PC-3 (cell line): Measurements from ENCODE around the gene GTPBP3. TPM values are rescaled to one million over a fixed set of nuclear protein-coding genes. Genes with fewer than 3 reads are reported as not detected.

Source experiments
- ATAC-seq: fragments of 200-7000 bp; cut with Tn5 transposase; 2 replicates; pipeline ENCODE4 v1.9.1; 2020; ENCODE audit warnings: mild to moderate bottlenecking, moderate library complexity
- BruUV-seq: library from RNA; stranded (reverse); fragments of 400-500 nt; replicated peaks from 2 replicates; lab custom pipeline; 2021; lab: Mats Ljungman, UMichigan
- CTCF ChIA-PET: fragments of 300-600 bp; sonication (Branson Sonifier 250); formaldehyde crosslinking; loops from one replicate; lab custom pipeline; 2022; ENCODE audit warnings: antibody characterized with exemption; lab: Charles Lee
- POLR2A ChIA-PET: fragments of 300-600 bp; sonication (Branson Sonifier 250); formaldehyde crosslinking; loops from one replicate; lab custom pipeline; 2022; ENCODE audit warnings: antibody characterized with exemption; ENCODE audit not compliant: unreplicated experiment; lab: Charles Lee
- DNase-seq: peaks from one replicate; pipeline ENCODE4 v3.0.0-alpha.2; 2015
- H2AFZ ChIP-seq: fragments of 300-600 bp; sonication (generic); 2 replicates; pipeline ENCODE4 v1.6.0; 2016; ENCODE audit warnings: antibody characterized with exemption, low read length
- H3F3A ChIP-seq: fragments of 300-600 bp; sonication (generic); one replicate; pipeline ENCODE4 v1.6.0; 2017; ENCODE audit warnings: antibody characterized with exemption, low read length, control low read depth, mild to moderate bottlenecking; ENCODE audit not compliant: unreplicated experiment
- H3K27ac ChIP-seq: fragments of 300-600 bp; sonication (generic); 2 replicates; pipeline ENCODE4 v1.5.1; 2016; ENCODE audit warnings: mild to moderate bottlenecking, low read length
- H3K27me3 ChIP-seq: fragments of 300-600 bp; sonication (generic); 2 replicates; pipeline ENCODE4 v1.6.1; 2016; ENCODE audit warnings: low read length, mixed read lengths
- H3K36me3 ChIP-seq: fragments of 300-600 bp; sonication (generic); 2 replicates; pipeline ENCODE4 v1.6.1; 2016; ENCODE audit warnings: low read depth, mixed run types, low read length, mixed read lengths
- H3K4me1 ChIP-seq: fragments of 300-600 bp; sonication (generic); 2 replicates; pipeline ENCODE4 v1.5.1; 2016; ENCODE audit warnings: low read length; ENCODE audit not compliant: insufficient read depth
- H3K4me2 ChIP-seq: fragments of 300-600 bp; sonication (generic); 2 replicates; pipeline ENCODE4 v1.6.0; 2016; ENCODE audit warnings: low read length
- H3K4me3 ChIP-seq: fragments of 300-600 bp; sonication (generic); 2 replicates; pipeline ENCODE4 v1.5.1; 2016; ENCODE audit warnings: mild to moderate bottlenecking, low read length, mixed read lengths
- H3K79me2 ChIP-seq: fragments of 300-600 bp; sonication (generic); 2 replicates; pipeline ENCODE4 v1.6.1; 2017; ENCODE audit warnings: low read length, mixed read lengths
- H3K9ac ChIP-seq: fragments of 300-600 bp; sonication (generic); 2 replicates; pipeline ENCODE4 v1.6.0; 2016; ENCODE audit warnings: mild to moderate bottlenecking, low read length
- H3K9me2 ChIP-seq: fragments of 300-600 bp; sonication (generic); replicated peaks from 2 replicates; pipeline ENCODE4 v1.6.1; 2016; ENCODE audit warnings: mixed run types, low read length, mixed read lengths
- H3K9me3 ChIP-seq: fragments of 300-600 bp; sonication (generic); 2 replicates; pipeline ENCODE4 v1.6.1; 2016; ENCODE audit warnings: low read length, mixed read lengths
- H4K20me1 ChIP-seq: fragments of 300-600 bp; sonication (generic); 2 replicates; pipeline ENCODE4 v1.6.1; 2016; ENCODE audit warnings: low read length, mixed read lengths
- EZH2 ChIP-seq: fragments of 300-600 bp; sonication (generic); IDR thresholded peaks from one replicate; pipeline ENCODE4 v1.6.1; 2017; ENCODE audit warnings: antibody characterized with exemption, mild to moderate bottlenecking, low read length; ENCODE audit not compliant: unreplicated experiment
- EZH2phosphoT487 ChIP-seq: fragments of 300-600 bp; sonication (generic); IDR thresholded peaks from 2 replicates; pipeline ENCODE4 v1.6.1; 2018; ENCODE audit warnings: mild to moderate bottlenecking, antibody characterized with exemption, low read length, borderline replicate concordance
- intact Hi-C: fragments of 100-400 bp; cut with micrococcal nuclease; formaldehyde crosslinking; loops from 2 replicates; pipeline ENCODE4 v1.9.0; 2023
- total RNA-seq: library from RNA; depleted of rRNA; stranded (reverse); fragments of >200 nt; gene quantifications from 2 replicates; pipeline ENCODE4 v1.2.3, GENCODE V29; 2014; rRNA removed
- TF ChIP-seq, protein P1 (sequence below): fragments of 300-600 bp; sonication (generic); conservative IDR thresholded peaks from 2 replicates; pipeline ENCODE4 v1.5.1; 2017; ENCODE audit warnings: antibody characterized with exemption, low read depth, mild to moderate bottlenecking, low read length

GTPBP3 gene
- total RNA-seq, 1 experiment from 2014 or later, result 86.0 TPM

DNA sequence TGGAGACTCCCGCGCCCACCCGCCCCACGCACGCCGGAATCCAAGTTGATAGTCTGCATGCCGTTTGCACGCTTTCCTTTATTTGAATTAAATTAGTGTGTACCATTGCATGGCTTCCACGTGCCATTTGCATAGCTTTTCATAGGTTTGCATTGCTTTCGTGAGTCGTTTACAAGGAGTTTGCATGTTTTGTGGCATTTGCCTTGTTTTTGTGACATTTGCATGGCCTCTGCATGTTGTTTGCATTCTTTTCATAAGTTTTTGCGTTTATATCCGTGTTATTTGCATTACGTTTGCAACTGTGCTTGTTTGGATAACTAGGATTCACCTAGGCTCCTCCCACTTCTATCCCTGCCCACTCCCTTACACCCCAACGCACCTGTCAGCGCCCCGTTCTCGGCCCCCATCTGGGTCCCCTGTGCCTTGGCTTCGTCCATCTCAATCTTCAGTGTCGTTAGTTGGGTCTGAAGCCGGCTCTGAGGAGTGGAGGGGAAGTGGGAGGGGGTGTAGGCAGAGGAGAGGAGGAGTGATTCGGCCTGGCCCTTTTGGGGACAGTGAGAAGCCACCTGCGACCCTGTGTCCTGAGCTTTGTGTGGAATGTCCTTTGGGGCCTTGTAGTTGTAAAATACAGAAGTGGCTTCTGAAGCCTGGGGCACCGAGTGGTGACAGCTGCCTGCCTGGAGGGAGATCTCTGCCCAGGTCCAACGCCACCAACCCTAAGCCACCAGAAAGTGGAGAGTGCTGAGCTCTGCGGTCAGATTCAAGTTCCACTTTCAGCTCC is 54.2 kb downstream of the GTPBP3 start:
- ATAC-seq (peak; percentile 18), DNase-seq (no peak)
- peak overlapping the region; percentile 95 for H3K4me2 ChIP-seq
- no peaks in the 10 kb centered on the region for H3K9me2 ChIP-seq
- H3K36me3 ChIP-seq, result no peaks in the 10 kb centered on the region
- no peaks in the 10 kb centered on the region for H3F3A ChIP-seq
- H3K27ac ChIP-seq, result no peak overlapping the region
- no peaks in the 10 kb centered on the region for H3K79me2 ChIP-seq
- ChIA-PET CTCF (interaction anchor here (1.2 kb wide), 1 partner anchor 86 kb away, joined by 6 read pairs; the partner anchor contains the start of gene MRPL34), POLR2A (no interaction called here)
- intact Hi-C loops, result loop anchor here (1.0 to 5.0 kb wide), 3 partner anchors 28 to 76 kb away; no protein-coding TSS in a partner anchor
- H2AFZ ChIP-seq, result peak overlapping the region; percentile 90
- H3K9me3 ChIP-seq, result no peaks in the 10 kb centered on the region
- no peaks in the 10 kb centered on the region for H3K27me3 ChIP-seq
- no peaks in the 10 kb centered on the region for H4K20me1 ChIP-seq
- no peak for TF ChIP-seq EZH2phosphoT487
- TF ChIP-seq EZH2, result no peak
- TF ChIP-seq, protein P1, sequence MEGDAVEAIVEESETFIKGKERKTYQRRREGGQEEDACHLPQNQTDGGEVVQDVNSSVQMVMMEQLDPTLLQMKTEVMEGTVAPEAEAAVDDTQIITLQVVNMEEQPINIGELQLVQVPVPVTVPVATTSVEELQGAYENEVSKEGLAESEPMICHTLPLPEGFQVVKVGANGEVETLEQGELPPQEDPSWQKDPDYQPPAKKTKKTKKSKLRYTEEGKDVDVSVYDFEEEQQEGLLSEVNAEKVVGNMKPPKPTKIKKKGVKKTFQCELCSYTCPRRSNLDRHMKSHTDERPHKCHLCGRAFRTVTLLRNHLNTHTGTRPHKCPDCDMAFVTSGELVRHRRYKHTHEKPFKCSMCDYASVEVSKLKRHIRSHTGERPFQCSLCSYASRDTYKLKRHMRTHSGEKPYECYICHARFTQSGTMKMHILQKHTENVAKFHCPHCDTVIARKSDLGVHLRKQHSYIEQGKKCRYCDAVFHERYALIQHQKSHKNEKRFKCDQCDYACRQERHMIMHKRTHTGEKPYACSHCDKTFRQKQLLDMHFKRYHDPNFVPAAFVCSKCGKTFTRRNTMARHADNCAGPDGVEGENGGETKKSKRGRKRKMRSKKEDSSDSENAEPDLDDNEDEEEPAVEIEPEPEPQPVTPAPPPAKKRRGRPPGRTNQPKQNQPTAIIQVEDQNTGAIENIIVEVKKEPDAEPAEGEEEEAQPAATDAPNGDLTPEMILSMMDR, result 0 out of 2 replicates have a peak, but pooled peaks have one; percentile 14
- 0 out of 2 replicates have a peak overlapping the region, but pooled peaks have one; percentile 4 for H3K9ac ChIP-seq
- H3K4me1 ChIP-seq, result peaks cover 11% of the 10 kb centered on the region; the same call in 1 of the 2 replicates
- BruUV-seq, result TSS peak; percentile 80
- H3K4me3 ChIP-seq, result peak overlapping the region; percentile 69

Other genes with a start within 250 kb of the GTPBP3 start
- gene USE1, start 122.2 kb upstream of the GTPBP3 start, total RNA-seq, result 32.5 and 41.5 TPM in 2 replicates
- gene OCEL1, start 111.3 kb upstream of the GTPBP3 start, total RNA-seq, result 5.6 and 9.4 TPM in 2 replicates
- 134 and 159 TPM in 2 replicates for gene NR2F6, start 91.6 kb upstream of the GTPBP3 start, total RNA-seq
- gene USHBP1, start 72.8 kb upstream of the GTPBP3 start, total RNA-seq, result not detected in 2 replicates
- gene BABAM1, start 70.1 kb upstream of the GTPBP3 start, total RNA-seq, result 196 and 214 TPM in 2 replicates
- 2.2 and 3.1 TPM in 2 replicates for gene ANKLE1, start 55.7 kb upstream of the GTPBP3 start, total RNA-seq
- 42.4 and 53.8 TPM in 2 replicates for gene ABHD8, start 34.1 kb upstream of the GTPBP3 start, total RNA-seq
- gene MRPL34, start 31.7 kb upstream of the GTPBP3 start, total RNA-seq, result 191 and 206 TPM in 2 replicates
- gene DDA1, start 28.0 kb upstream of the GTPBP3 start, total RNA-seq, result 85.0 and 87.9 TPM in 2 replicates
- gene ANO8, start 2.7 kb upstream of the GTPBP3 start, total RNA-seq, result 12.1 and 15.4 TPM in 2 replicates
- not detected in 2 replicates for gene PLVAP, start 39.8 kb downstream of the GTPBP3 start, total RNA-seq
- gene CCDC194, start 56.6 kb downstream of the GTPBP3 start, total RNA-seq, result not detected in 2 replicates
- 0.84 and 1.3 TPM in 2 replicates for gene BST2, start 68.1 kb downstream of the GTPBP3 start, total RNA-seq
- gene MVB12A, start 82.5 kb downstream of the GTPBP3 start, total RNA-seq, result 82.5 and 103 TPM in 2 replicates
- gene TMEM221, start 111.1 kb downstream of the GTPBP3 start, total RNA-seq, result 1.7 and 3.0 TPM in 2 replicates
- not detected in 2 replicates for gene NXNL1, start 123.4 kb downstream of the GTPBP3 start, total RNA-seq
- gene SLC27A1, start 133.0 kb downstream of the GTPBP3 start, total RNA-seq, result 8.9 and 9.7 TPM in 2 replicates
- gene PGLS, start 174.1 kb downstream of the GTPBP3 start, total RNA-seq, result 130 and 146 TPM in 2 replicates
- gene COLGALT1, start 218.1 kb downstream of the GTPBP3 start, total RNA-seq, result 80.7 and 98.8 TPM in 2 replicates